ENCODE data around the gene TFAM.

TFAM gene

GRCh38 chr10:58384999-58385783 is at the start of gene TFAM:
Gene TFAM, plus strand, starts transcription at chr10:58385410. Its CDS starts 138 bp downstream, at chr10:58385548.
- peak; percentile 99 for DNase-seq (ENCODE audit: low spot score)

- no peak for DNase-seq (ENCODE audit: low spot score)
These were observed 49.0 kb upstream of the TFAM start for GRCh38 chr10:58336242-58336641.

- DNase-seq (ENCODE audit: low spot score), result no peak
These were observed 43.8 kb upstream of the TFAM start for GRCh38 chr10:58341422-58341821.

GRCh38 chr10:58341947-58342346 is 43.3 kb upstream of the TFAM start:
- no peak for DNase-seq (ENCODE audit: low spot score)

- no peak for DNase-seq (ENCODE audit: low spot score)
These were observed 37.2 kb upstream of the TFAM start for GRCh38 chr10:58347967-58348366.

GRCh38 chr10:58348571-58349033 is 36.6 kb upstream of the TFAM start:
- DNase-seq (ENCODE audit: low spot score), result no peak

GRCh38 chr10:58350023-58350422 is 35.2 kb upstream of the TFAM start:
- no peak for DNase-seq (ENCODE audit: low spot score)

- no peak for DNase-seq (ENCODE audit: low spot score)
These were observed 34.4 kb upstream of the TFAM start for GRCh38 chr10:58350619-58351323.

GRCh38 chr10:58351616-58352578 is 33.3 kb upstream of the TFAM start:
- DNase-seq (ENCODE audit: low spot score), result no peak

GRCh38 chr10:58352956-58353610 is 32.1 kb upstream of the TFAM start:
- DNase-seq (ENCODE audit: low spot score), result no peak

- DNase-seq (ENCODE audit: low spot score), result no peak
These were observed 28.5 kb upstream of the TFAM start for GRCh38 chr10:58356756-58357155.

GRCh38 chr10:58358314-58358933 is 26.8 kb upstream of the TFAM start:
- DNase-seq (ENCODE audit: low spot score), result no peak

GRCh38 chr10:58358947-58359346 is 26.3 kb upstream of the TFAM start:
- DNase-seq (ENCODE audit: low spot score), result no peak

GRCh38 chr10:58359541-58359940 is 25.7 kb upstream of the TFAM start:
- DNase-seq (ENCODE audit: low spot score), result no peak

- DNase-seq (ENCODE audit: low spot score), result no peak
These were observed 24.7 kb upstream of the TFAM start for GRCh38 chr10:58360412-58361004.

- no peak for DNase-seq (ENCODE audit: low spot score)
These were observed 23.9 kb upstream of the TFAM start for GRCh38 chr10:58361353-58361752.

GRCh38 chr10:58362027-58362789 is 23.0 kb upstream of the TFAM start:
- DNase-seq (ENCODE audit: low spot score), result no peak

- DNase-seq (ENCODE audit: low spot score), result no peak
These were observed 18.1 kb upstream of the TFAM start for GRCh38 chr10:58367069-58367468.

- no peak for DNase-seq (ENCODE audit: low spot score)
These were observed 13.7 kb upstream of the TFAM start for GRCh38 chr10:58371473-58371872.
